Duodenal mucosa (tissue), 2 donors: ENCODE results near the gene COL16A1.

ENCODE experiments used
- H3K27ac ChIP-seq: one replicate; pipeline ENCODE4 v1.7.0; 2013; ENCODE audit warnings: low read depth, low read length
- H3K27me3 ChIP-seq, 2 donors: one replicate each; pipeline ENCODE4 v1.7.0; 2013; ENCODE audit warnings: low read length in 2 of 2, control low read depth in 1 of 2; ENCODE audit not compliant: insufficient read depth in 2 of 2, control insufficient read depth in 1 of 2
- H3K36me3 ChIP-seq, 2 donors: one replicate each; pipeline ENCODE4 v1.7.0; 2013; ENCODE audit warnings: low read length in 2 of 2, control low read depth in 1 of 2; ENCODE audit not compliant: insufficient read depth in 2 of 2, control insufficient read depth in 1 of 2
- H3K4me1 ChIP-seq, 2 donors: one replicate each; pipeline ENCODE4 v1.7.0; 2013; ENCODE audit warnings: low read length in 2 of 2, control low read depth in 1 of 2; ENCODE audit not compliant: insufficient read depth in 2 of 2, control insufficient read depth in 1 of 2
- H3K4me3 ChIP-seq, 2 donors: one replicate each; pipeline ENCODE4 v1.7.0; 2013; ENCODE audit warnings: low read length in 2 of 2, low read depth in 1 of 2
- H3K9ac ChIP-seq, 2 donors: one replicate each; pipeline ENCODE4 v1.7.0; 2013; ENCODE audit warnings: low read length in 2 of 2, low read depth in 1 of 2
- H3K9me3 ChIP-seq, 2 donors: one replicate each; pipeline ENCODE4 v1.7.0; 2013; ENCODE audit warnings: low read length in 2 of 2, control low read depth in 1 of 2; ENCODE audit not compliant: control insufficient read depth in 1 of 2

COL16A1 gene

GRCh38 chr1:31697369-31697984 is 6.3 kb downstream of the COL16A1 start:
- no peak overlapping the region for H3K27ac ChIP-seq
- peaks cover 0 to 4% of the 10 kb centered on the region in 2 donors for H3K36me3 ChIP-seq
- H3K9ac ChIP-seq: no peak overlapping the region
- no peaks in the 10 kb centered on the region for H3K27me3 ChIP-seq
- no peak overlapping the region for H3K4me3 ChIP-seq
- peaks cover 14 to 18% of the 10 kb centered on the region in 2 donors for H3K4me1 ChIP-seq
- no peaks in the 10 kb centered on the region for H3K9me3 ChIP-seq

- H3K27me3 ChIP-seq: no peaks in the 10 kb centered on the region
- H3K4me1 ChIP-seq: peaks cover 10 to 14% of the 10 kb centered on the region in 2 donors
- H3K9ac ChIP-seq: no peak overlapping the region
- peaks cover 0 to 4% of the 10 kb centered on the region in 2 donors for H3K36me3 ChIP-seq
- no peak overlapping the region for H3K27ac ChIP-seq
- no peak overlapping the region for H3K4me3 ChIP-seq
- no peaks in the 10 kb centered on the region for H3K9me3 ChIP-seq
Measured at GRCh38 chr1:31696242-31696641, 7.6 kb downstream of the COL16A1 start.

- Histone ChIP-seq H3K36me3 (peaks cover 0 to 4% of the 10 kb centered on the region in 2 donors), H3K9me3 (no peaks in the 10 kb centered on the region), H3K27me3 (no peaks in the 10 kb centered on the region), H3K27ac (no peak overlapping the region), H3K9ac (no peak overlapping the region), H3K4me1 (peaks cover 1 to 5% of the 10 kb centered on the region in 2 donors), H3K4me3 (no peak overlapping the region)
Measured at GRCh38 chr1:31695327-31695726, 8.5 kb downstream of the COL16A1 start.

GRCh38 chr1:31694964-31695313 is 8.9 kb downstream of the COL16A1 start:
- H3K4me3 ChIP-seq: no peak overlapping the region
- H3K36me3 ChIP-seq: peaks cover 0 to 4% of the 10 kb centered on the region in 2 donors
- H3K9me3 ChIP-seq: no peaks in the 10 kb centered on the region
- H3K27me3 ChIP-seq: no peaks in the 10 kb centered on the region
- H3K27ac ChIP-seq: no peak overlapping the region
- no peak overlapping the region for H3K9ac ChIP-seq
- peaks cover 0 to under 1% of the 10 kb centered on the region in 2 donors for H3K4me1 ChIP-seq

- H3K9me3 ChIP-seq: no peaks in the 10 kb centered on the region
- no peak overlapping the region for H3K9ac ChIP-seq
- H3K4me1 ChIP-seq: no peaks in the 10 kb centered on the region
- no peaks in the 10 kb centered on the region for H3K27me3 ChIP-seq
- H3K36me3 ChIP-seq: peaks cover 0 to 4% of the 10 kb centered on the region in 2 donors
- no peak overlapping the region for H3K27ac ChIP-seq
- no peak overlapping the region for H3K4me3 ChIP-seq
Measured at GRCh38 chr1:31694069-31694963, 9.5 kb downstream of the COL16A1 start.

GRCh38 chr1:31693231-31693630 is 10.6 kb downstream of the COL16A1 start:
- Histone ChIP-seq H3K9me3 (no peaks in the 10 kb centered on the region), H3K36me3 (peaks cover 0 to 4% of the 10 kb centered on the region in 2 donors), H3K4me1 (peaks cover 0 to 3% of the 10 kb centered on the region in 2 donors), H3K9ac (no peak overlapping the region), H3K27me3 (no peaks in the 10 kb centered on the region), H3K27ac (no peak overlapping the region), H3K4me3 (no peak overlapping the region)

GRCh38 chr1:31691951-31692350 is 11.9 kb downstream of the COL16A1 start:
- no peak overlapping the region for H3K27ac ChIP-seq
- peaks cover 0 to 3% of the 10 kb centered on the region in 2 donors for H3K4me1 ChIP-seq
- peaks cover 0 to 4% of the 10 kb centered on the region in 2 donors for H3K36me3 ChIP-seq
- no peaks in the 10 kb centered on the region for H3K27me3 ChIP-seq
- H3K4me3 ChIP-seq: no peak overlapping the region
- no peaks in the 10 kb centered on the region for H3K9me3 ChIP-seq
- H3K9ac ChIP-seq: no peak overlapping the region

- no peak overlapping the region for H3K9ac ChIP-seq
- no peaks in the 10 kb centered on the region for H3K27me3 ChIP-seq
- H3K27ac ChIP-seq: no peak overlapping the region
- peaks cover 0 to 3% of the 10 kb centered on the region in 2 donors for H3K4me1 ChIP-seq
- H3K9me3 ChIP-seq: no peaks in the 10 kb centered on the region
- H3K4me3 ChIP-seq: no peak overlapping the region
- peaks cover 0 to 4% of the 10 kb centered on the region in 2 donors for H3K36me3 ChIP-seq
Measured at GRCh38 chr1:31691446-31691845, 12.4 kb downstream of the COL16A1 start.

GRCh38 chr1:31690921-31691320 is 12.9 kb downstream of the COL16A1 start:
- Histone ChIP-seq H3K27me3 (no peaks in the 10 kb centered on the region), H3K4me1 (peaks cover 0 to 3% of the 10 kb centered on the region in 2 donors), H3K36me3 (peaks cover 0 to 4% of the 10 kb centered on the region in 2 donors), H3K9ac (no peak overlapping the region), H3K27ac (no peak overlapping the region), H3K9me3 (no peaks in the 10 kb centered on the region), H3K4me3 (no peak overlapping the region)

GRCh38 chr1:31689854-31690253 is 14.0 kb downstream of the COL16A1 start:
- Histone ChIP-seq H3K27me3 (no peaks in the 10 kb centered on the region), H3K4me1 (peaks cover 0 to 3% of the 10 kb centered on the region in 2 donors), H3K9ac (no peak overlapping the region), H3K9me3 (no peaks in the 10 kb centered on the region), H3K36me3 (peaks cover 0 to 3% of the 10 kb centered on the region in 2 donors), H3K27ac (no peak overlapping the region), H3K4me3 (no peak overlapping the region)
